SK-MEL-5 (cell line): ENCODE data around the gene SLF2. TPM values are rescaled to one million over a fixed set of nuclear protein-coding genes. Genes with fewer than 3 reads are reported as not detected.
"Not testable (repeated sequence)": the region's sequence is repeated elsewhere in the genome, so short reads cannot be mapped to it uniquely, and the experiment has no call there.

Source experiments
- DNase-seq: peaks from one replicate; pipeline ENCODE4 v3.0.0-alpha.2; 2016; ENCODE audit warnings: low read depth, low spot score
- in situ Hi-C: cut with HindIII; loops from 2 replicates; pipeline ENCODE4 v1.10.0; 2016; ENCODE audit warnings: low sequenced_read_pairs, high pct_unique_total_duplicates, low pct_unique_long_range_greater_than_20kb
- total RNA-seq: library from RNA; depleted of rRNA; stranded (reverse); fragments of >200 nt; shearing (Covaris generic); gene quantifications from 2 replicates; pipeline ENCODE4 v1.2.3, GENCODE V29; 2014

The SLF2 gene
- total RNA-seq, 1 experiment from 2014 or later = 21.8 TPM

DNA sequence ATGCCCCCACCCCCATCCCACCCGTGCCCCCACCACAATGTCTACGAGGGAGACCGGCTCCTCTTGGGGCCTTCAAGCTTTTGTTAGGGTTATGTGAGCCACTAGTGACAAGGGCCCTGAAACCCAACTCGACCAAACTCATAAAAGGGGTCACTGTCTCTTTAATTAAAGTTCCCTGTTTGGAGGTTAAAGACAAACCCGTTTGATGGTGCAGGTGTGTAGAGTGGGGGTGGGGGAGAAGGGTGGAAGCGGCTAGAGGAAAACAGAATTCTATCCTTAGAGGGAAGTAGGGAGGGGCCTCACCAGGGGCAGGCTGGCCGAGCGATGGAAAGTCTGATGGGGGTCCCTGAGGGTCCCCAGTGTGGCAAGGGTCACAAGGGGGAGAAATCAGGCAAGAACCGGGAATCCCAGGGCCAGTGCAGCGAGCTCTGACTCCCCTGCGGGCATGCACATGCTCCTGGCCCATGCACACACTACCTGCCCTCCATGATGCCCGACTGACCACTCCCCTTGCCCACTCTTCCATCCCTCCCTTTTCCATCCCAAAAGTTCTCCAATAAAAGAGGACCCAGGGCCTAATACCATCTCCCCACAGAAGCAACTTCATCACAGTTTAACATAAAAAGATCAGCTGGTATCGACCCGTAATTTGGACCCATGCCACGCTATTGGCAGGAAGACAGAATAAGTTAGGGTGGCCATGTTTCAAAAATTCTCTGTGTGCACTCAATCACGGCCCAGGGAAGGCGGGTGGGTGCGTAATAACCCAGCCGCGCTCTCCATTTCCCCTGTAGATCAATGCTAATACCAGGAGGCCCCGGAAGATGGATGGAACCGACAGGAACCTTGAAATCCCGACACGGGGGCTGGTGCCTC, 35.9 kb upstream of the SLF2 start:
- in situ Hi-C loops = loop anchor here (25.0 kb wide), 1 partner anchor 315 kb away; no protein-coding TSS in a partner anchor
- DNase-seq = no peak

DNA sequence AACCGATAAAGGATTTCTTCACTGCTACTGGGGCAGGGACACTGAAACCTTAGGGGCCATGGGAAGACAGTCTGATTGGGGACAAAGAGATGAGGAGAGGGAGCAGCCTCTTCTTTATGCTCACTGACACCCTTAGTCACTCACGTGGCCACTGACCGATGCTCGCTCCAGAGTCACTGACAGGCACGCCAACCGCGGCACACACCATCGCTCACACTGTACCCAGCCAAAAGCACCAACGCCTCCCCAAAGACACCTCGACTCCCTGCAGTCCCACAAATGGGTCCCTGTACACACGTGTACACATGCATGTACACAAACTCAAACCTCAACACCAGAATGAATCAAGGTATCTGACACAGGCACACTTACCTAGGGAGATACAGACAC, 35.3 kb upstream of the SLF2 start:
- in situ Hi-C loops = loop anchor here (25.0 kb wide), 1 partner anchor 315 kb away; no protein-coding TSS in a partner anchor
- no peak for DNase-seq

DNA sequence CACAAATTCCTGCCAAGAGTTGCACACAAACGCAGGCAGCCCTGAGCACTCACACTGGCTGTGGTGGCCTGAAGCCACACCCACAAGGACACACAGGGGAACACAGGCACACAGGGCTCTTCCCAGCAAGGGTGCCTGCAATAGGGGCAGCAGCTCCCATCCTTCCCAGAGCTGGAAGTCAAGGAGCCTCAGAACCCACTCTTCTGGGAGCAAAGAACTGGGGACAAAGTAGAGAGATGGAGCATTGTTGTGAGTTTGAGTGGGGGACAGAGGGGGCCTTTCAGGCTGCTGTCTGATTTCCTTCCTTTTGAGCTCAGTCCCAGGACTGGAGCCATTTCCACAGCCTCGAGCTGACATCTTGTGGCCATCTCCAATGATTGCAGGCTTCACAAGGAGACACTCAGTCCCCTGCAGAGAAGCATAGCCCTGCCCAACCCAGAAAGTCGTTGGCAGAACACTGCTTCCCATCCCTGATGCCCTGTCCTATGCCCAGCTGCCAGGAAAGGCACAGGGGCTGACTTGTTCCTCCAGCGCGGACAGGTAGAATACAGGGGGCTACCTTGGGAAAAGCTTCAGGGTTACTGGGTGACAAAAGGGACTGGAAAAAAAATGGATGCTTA, 34.4 kb upstream of the SLF2 start:
- in situ Hi-C loops = loop anchor here (25.0 kb wide), 1 partner anchor 316 kb away; no protein-coding TSS in a partner anchor
- DNase-seq = peak; percentile 81

DNA sequence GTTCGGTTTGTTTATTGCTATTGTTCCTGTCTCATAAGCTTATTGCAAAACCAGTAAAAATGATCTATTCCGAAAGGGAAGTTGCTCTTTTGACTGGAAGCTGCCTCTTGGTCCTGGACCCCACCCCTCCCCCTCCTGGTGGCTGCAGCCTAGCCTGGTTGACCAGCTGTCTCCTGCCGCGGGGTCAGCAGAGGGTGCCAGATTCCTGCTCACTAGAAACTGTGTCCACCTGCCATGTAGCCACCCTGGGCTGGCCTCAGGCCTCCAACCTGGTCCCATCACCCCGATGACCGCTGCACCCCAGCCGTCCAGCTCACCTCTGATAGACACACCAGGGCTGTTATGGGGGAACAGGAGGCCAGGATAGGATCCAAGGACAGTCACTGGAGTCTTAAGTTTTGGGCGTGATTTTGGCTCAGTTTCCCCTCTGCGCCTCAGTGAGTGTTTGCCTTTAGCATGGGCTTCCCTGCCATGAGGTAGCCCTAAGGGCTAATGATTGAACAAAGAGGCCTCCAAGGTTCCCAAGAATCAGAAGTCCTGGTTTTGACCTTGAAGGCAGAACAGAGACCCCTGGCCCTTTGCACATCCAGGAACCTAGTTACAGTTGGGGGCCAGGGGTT, 32.9 kb upstream of the SLF2 start:
- in situ Hi-C loops = loop anchor here (25.0 kb wide), 1 partner anchor 318 kb away; no protein-coding TSS in a partner anchor
- no peak for DNase-seq

DNA sequence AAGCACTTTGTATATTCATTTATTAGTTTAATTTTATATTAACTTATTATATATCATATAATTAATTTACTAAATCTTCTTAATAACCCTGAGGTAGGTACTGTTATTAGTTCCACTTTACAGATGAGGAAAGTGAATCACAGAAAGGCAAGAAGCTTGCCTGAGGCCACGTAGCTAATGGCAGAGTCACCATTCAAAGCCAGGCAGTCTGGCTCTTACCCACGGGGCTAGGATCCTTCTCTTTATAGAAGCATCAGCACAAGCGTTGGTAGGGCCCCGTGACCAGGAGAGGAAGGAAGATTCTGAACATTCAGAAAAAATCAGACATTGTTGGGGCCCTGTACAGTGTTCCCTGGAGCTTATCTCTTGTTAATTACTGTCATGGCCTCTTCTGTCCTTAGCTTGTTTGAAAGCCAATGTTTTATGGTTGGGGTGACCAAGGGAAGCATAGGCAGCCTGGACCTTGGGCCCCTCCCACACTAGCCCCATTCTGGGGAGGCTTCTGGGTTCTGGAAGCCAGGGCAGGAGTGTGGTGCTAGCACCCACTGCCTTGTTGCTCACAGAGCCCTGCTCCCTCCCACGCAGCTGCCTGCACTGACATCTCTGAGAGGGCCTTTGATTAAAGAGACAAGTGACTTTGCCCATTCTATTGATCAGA, 31.1 kb upstream of the SLF2 start:
- DNase-seq = peak; percentile 15
- in situ Hi-C loops = loop anchor here (25.0 kb wide), 1 partner anchor 319 kb away; no protein-coding TSS in a partner anchor

DNA sequence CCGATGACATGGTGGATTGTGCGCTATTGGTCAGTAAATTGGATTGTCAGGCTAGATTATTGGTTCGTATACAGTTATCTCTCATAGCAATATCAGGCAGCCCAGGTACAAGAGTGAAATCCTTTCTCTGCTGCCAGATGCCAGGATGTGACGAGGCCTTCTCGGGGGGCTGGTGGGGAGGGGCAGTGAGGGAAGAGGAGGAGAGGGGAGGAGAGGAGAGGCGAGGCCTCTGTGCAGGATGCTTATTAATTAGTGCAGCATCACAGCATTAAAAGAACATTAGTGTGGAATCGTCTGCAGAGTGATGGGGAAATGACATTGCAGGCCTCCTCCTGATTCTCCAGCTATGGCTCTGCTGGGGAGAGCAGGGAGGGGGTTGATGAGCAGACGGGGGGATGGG, 30.5 kb upstream of the SLF2 start:
- in situ Hi-C loops = loop anchor here (25.0 kb wide), 1 partner anchor 320 kb away; no protein-coding TSS in a partner anchor
- no peak for DNase-seq

DNA sequence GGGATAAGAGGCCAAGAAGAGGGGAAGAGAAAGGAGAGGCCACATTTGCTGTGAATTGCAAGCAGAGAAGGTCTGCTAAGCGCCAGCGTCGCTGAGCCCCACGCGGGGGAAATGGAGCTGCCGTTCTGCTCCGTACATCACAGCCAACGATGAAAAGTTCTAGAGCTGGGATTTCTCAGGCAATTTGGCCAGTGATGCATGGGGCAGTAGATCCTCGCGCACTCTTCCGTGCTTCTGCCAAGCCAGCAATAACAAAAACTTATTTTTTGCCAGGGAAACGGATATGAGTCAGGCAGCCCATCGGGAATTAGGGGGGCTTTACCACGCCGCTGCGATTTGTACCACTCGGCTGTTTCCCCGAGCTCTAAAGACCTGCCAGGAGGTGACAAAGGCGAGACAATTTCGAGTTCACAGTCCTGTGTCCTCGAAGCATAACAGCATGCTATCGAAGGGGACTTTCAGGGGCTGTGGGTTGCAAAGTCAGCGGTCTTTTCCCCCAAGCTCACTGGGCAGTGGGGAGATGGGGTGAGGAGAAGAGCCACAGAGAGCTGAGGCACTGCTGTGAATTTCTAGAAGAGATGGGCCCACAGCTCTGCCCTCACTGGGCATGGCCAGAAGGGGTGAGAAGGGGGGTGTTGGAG, 30.0 kb upstream of the SLF2 start:
- no peak for DNase-seq
- in situ Hi-C loops = loop anchor here (25.0 kb wide), 1 partner anchor 320 kb away; no protein-coding TSS in a partner anchor

DNA sequence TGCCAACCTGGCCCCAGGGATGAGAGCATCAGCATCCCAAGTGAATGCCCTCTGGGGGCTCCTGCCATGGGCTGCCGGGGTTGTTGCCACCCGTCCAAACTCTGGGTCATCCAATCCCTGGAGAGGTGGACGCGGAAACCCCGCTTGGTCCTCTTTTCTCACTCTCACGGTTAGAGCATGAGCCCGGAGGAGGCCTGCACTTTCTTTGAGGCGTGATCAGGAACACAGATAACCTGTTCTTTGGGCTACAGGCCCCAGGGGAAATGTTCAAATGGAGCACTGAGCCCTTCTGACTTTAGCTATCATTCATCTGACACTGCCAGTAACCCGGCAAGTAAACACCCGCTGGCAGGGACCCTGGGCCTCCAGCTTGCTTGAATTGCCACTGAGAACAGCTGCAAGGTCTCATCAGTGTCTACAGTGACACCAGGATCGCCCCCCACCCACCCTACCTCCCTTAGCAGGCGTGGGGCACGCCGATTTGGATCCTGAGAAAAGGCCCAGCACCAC, 29.4 kb upstream of the SLF2 start:
- in situ Hi-C loops = loop anchor here (25.0 kb wide), 1 partner anchor 321 kb away; no protein-coding TSS in a partner anchor
- no peak for DNase-seq

DNA sequence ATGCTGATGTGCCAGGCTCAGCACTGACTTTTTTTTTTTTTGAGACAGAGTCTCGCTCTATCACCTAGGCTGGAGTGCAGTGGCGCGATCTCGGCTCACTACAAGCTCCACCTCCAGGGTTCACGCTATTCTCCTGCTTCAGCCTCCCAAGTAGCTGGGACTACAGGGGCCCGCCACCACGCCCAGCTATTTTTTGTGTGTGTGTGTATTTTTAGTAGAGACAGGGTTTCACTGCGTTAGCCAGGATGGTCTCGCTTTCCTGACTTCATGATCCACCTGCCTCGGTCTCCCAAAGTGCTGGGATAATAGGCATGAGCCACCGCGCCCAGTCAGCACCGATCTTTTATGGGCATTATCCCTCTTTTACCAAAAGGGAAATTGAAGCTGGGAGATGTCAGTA, 27.2 kb upstream of the SLF2 start:
- not testable (repeated sequence) for DNase-seq
- in situ Hi-C loops = loop anchor here (25.0 kb wide), 1 partner anchor 323 kb away; no protein-coding TSS in a partner anchor

DNA sequence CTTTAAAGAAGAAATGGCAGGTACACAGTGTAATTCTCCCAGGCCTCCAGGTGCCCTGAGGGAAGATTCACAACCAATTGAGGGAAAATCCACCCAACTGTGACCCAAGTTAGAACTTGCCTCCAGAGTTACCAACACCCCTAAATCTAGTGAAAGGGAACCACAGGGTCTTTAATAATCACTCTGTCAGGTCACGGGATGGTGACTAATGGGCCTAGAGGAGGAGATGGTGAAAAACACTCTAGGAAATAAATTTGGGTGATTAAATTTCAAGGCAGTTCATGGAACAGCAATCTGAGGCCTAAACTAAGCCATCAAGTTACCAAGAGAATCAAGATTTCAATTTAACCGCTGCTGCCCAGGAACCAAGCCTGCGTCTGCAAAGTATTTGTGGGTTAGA, 26.7 kb upstream of the SLF2 start:
- no peak for DNase-seq
- in situ Hi-C loops = loop anchor here (25.0 kb wide), 1 partner anchor 324 kb away; no protein-coding TSS in a partner anchor

DNA sequence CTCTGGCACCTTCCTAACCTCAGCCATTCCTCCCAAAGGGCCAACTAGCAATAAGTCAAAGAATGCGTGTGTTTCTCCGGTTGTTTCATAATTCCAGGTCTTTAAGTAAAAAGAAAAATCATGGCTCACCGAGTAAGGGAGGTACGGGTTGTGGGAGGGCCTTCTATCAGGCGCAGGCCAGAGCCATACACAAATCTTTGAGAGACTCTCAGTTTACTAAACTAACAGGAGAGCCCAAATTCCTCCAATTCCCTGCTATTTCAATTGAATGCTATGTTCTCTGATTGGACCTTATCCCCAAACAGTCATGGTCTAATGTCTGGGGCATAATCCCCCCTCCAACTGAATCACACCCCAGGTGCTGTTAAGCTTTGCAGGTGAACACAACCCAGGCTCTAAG, 26.2 kb upstream of the SLF2 start:
- DNase-seq = no peak
- in situ Hi-C loops = loop anchor here (25.0 kb wide), 1 partner anchor 324 kb away; no protein-coding TSS in a partner anchor

DNA sequence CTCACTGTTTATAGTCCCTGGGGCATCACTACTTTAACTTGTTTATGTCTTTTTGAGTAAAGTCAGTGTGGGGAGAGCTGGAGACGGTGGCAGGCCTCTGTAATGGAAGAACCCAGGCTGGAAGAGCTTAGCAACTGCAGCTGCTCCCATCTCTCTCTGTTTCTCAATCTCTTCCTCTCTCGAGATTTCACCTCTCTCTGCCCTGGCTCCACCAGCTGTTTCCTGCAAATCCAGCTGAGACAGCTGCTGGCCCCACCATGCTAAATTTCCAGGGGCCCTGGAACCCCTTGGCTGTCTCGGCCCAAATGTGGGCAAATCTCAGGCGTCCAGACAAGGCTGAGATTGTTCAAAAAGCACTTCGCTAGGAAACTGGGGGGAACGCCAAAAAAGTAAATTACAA, 25.8 kb upstream of the SLF2 start:
- DNase-seq = no peak
- in situ Hi-C loops = loop anchor here (25.0 kb wide), 1 partner anchor 325 kb away; no protein-coding TSS in a partner anchor

DNA sequence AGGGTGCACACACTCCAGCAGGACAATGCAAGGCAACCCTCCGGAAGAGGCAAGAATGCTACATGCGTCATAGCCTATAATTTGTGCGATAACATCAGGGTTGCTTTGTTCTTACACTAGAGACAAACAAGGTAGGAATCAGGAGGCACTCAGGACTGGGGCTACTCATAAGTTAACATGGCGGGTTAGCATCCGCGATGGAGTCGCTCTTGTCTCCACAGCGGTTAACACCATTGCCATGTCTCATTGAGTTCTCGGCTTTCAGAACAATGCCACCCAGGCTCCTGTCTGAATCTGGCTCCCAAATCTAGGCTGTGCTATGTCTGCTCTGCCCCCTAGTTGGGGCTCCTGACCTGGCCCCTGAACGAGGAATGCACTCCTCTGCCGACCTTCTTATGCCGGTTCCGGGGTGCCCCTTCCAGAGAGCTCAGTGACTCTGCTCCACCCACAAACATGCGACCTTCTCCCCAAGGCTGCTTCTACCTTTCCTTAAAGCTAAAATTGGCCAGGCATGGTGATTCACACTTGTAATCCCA, 24.9 kb upstream of the SLF2 start:
- DNase-seq = no peak
- in situ Hi-C loops = loop anchor here (25.0 kb wide), 1 partner anchor 326 kb away; no protein-coding TSS in a partner anchor

DNA sequence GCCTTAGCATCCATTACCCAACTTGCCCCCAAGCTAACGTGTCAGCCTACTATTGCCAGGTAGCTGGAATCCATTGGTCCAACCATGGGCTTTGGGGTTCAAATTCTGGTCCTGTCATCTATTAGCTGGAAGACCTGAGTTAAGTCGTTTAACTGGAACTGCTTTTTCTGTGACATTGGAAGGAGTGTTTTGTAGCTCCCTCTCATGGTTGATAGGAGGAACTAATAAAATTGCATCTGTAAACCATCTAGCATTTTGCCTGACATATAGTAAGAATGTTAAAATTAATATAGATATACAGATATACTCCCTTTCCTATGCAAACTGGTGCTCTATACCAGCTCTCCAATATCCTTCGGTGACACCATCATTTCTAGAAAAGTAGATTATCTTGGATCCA, 23.8 kb upstream of the SLF2 start:
- DNase-seq = peak; percentile 26
- in situ Hi-C loops = loop anchor here (25.0 kb wide), 1 partner anchor 327 kb away; no protein-coding TSS in a partner anchor

DNA sequence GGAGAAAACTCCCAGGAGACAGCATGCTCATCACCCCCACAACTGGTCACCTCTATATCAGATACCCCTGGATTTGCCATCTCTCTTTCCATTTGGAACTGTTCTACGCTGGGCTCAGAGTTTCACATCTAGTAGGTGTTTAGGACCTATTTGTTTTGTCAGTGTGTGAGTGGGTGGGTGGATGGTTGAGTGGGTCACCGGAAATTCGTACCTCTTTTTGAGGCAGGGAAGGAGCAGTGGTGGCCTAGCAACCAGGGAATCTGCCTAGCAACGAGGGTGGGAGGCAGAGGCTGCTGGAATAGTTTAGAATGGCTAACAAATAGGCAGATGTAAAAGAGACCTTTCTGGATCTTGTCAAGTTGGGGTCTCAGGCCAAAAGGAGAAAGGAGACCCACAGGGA, 23.2 kb upstream of the SLF2 start:
- in situ Hi-C loops = loop anchor here (25.0 kb wide), 1 partner anchor 327 kb away; no protein-coding TSS in a partner anchor
- no peak for DNase-seq

DNA sequence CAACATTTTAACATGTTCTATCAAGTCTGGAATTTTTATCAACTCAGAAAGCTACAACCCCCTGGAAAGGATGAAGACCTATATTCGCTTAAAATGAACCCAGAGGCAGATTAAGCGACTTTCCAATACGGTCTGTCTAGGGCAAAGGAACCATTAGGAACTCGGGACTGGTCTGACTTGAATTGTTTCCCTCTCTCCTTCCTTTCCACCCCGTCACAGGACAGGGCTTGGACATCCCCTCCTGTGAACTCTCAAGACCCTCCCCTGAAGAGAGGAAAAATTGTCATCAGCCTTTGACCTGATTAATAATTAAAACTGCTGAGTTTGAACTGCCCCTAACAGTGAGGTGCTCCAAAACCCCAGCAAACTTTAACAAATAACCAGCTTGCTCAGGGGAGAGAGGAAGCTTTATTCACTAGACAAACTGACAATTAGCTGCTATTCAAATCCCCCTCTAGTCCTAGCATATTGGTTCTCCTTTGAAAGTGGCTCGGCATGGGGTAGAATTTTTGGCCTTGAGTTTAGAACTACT, 22.6 kb upstream of the SLF2 start:
- in situ Hi-C loops = loop anchor here (25.0 kb wide), 1 partner anchor 328 kb away; no protein-coding TSS in a partner anchor

More for the DNA sequence above, 22.6 kb upstream of the SLF2 start:
- DNase-seq = no peak
